ENCODE measurements around the gene RPL18A. TPM values are rescaled to one million over a fixed set of nuclear protein-coding genes. Genes with fewer than 3 reads are reported as not detected.

Gene RPL18A
- total RNA-seq = 767 TPM
- long read RNA-seq, transcript RPL18A-201 (5 exons, 665 nt) = major isoform, 346 of 355 reads
- long read RNA-seq, transcript RPL18A-203 (4 exons, 1,084 nt) = minor isoform, 6 of 355 reads
- long read RNA-seq, partial matches to known transcripts = 2 of 355 reads
- long read RNA-seq, other reads (novel, unspliced or antisense) = 1 of 355 reads

DNA sequence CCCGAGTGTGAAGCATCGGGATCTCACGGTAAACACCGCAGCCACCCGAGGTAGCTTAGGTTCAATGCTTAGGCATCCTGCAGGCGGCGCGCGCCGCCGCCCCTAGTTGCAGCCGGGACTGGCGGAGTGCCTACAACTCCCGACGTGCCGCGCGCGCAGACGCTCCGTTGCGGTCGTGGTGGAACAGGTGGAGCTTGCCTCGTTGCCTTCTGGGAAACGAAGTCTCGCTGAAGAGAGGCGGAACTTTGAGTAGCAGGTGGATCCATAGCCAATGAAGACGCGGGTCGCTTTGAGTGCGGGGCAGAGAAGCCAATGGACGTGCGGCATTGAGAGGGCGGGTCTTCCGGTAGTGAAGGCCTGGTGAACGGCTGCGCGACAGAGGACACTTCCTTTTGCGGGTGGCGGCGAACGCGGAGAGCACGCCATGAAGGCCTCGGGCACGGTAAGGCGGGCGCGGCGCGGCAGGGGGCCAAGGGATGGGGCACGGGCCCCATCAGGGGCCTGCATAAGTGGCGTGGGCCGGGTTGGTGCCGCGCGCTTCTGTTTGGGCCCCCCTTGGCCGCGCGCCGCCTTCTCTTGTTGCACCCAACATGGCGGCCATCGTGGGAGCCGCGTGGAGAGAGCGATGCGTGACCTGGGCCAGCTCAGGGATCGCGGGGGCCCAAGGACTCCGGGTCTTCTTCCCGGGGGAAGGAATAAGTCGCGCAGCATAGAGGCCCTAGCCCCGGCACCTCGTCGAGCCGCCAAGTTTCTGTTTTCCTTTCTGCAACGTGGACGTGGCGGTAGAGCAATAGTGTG lies at the start of gene RPL18A:
RPL18A (plus strand) TSS at position 378 of the 798 bp plus-strand sequence; CDS start at position 425, 47 bp downstream.
- TF ChIP-seq, protein P1, sequence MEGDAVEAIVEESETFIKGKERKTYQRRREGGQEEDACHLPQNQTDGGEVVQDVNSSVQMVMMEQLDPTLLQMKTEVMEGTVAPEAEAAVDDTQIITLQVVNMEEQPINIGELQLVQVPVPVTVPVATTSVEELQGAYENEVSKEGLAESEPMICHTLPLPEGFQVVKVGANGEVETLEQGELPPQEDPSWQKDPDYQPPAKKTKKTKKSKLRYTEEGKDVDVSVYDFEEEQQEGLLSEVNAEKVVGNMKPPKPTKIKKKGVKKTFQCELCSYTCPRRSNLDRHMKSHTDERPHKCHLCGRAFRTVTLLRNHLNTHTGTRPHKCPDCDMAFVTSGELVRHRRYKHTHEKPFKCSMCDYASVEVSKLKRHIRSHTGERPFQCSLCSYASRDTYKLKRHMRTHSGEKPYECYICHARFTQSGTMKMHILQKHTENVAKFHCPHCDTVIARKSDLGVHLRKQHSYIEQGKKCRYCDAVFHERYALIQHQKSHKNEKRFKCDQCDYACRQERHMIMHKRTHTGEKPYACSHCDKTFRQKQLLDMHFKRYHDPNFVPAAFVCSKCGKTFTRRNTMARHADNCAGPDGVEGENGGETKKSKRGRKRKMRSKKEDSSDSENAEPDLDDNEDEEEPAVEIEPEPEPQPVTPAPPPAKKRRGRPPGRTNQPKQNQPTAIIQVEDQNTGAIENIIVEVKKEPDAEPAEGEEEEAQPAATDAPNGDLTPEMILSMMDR (IDR thresholded peaks at IDR 0.05; ENCODE audit: borderline replicate concordance) = peak; percentile 80
- H3K4me1 ChIP-seq = peaks cover 36% of the 10 kb centered on the region
- H3K27me3 ChIP-seq (ENCODE audit: low read depth) = peaks cover 3% of the 10 kb centered on the region
- peaks cover 35% of the 10 kb centered on the region for H3K36me3 ChIP-seq
- no peaks in the 10 kb centered on the region for H3K9me3 ChIP-seq (replicated peaks)
- intact Hi-C loops (cut with micrococcal nuclease) = no loop called here
- H3K4me3 ChIP-seq = peak within 1 kb of the TSS; percentile 88
- H3K27ac ChIP-seq (replicated peaks) = peak within 1 kb of the TSS; percentile 89
- peak; percentile 98 for DNase-seq

DNA sequence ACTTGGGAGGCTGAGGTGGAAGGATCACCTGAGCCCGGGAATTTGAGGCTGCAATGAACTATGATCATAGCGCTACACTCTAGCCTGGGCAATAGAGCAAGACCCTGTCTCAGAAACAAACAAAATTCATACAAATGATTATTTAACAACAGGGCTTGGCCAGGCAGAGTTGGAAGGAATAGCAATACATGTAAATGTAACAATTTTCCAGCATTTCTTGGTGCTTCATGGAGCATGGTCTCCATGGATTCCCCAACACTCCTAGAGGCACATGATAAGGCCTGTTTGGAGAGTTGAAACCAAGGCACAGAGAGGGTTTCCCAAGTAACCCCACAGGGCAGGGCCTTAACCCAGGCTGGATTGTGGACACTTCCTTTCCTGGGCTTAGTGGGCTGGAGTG lies 48.6 kb upstream of the RPL18A start:
- Histone ChIP-seq H3K27me3 (ENCODE audit: low read depth) (peaks cover 96% of the 10 kb centered on the region), H3K27ac (replicated peaks) (no peak overlapping the region), H3K4me1 (no peaks in the 10 kb centered on the region), H3K9me3 (replicated peaks) (peaks cover 9% of the 10 kb centered on the region), H3K4me3 (no peak overlapping the region), H3K36me3 (no peaks in the 10 kb centered on the region)
- TF ChIP-seq, protein P1 (IDR thresholded peaks at IDR 0.05; ENCODE audit: borderline replicate concordance) = no peak
- intact Hi-C loops (cut with micrococcal nuclease) = no loop called here
- DNase-seq = no peak

DNA sequence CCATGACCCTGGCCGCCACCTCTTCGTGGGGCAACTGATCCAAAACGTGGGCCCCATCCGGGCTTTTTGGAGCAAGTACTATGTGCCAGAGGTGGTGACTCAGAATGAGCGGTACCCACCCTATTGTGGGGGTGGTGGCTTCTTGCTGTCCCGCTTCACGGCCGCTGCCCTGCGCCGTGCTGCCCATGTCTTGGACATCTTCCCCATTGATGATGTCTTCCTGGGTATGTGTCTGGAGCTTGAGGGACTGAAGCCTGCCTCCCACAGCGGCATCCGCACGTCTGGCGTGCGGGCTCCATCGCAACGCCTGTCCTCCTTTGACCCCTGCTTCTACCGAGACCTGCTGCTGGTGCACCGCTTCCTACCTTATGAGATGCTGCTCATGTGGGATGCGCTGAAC lies 48.0 kb upstream of the RPL18A start:
- intact Hi-C loops (cut with micrococcal nuclease) = no loop called here
- TF ChIP-seq, protein P1 (IDR thresholded peaks at IDR 0.05; ENCODE audit: borderline replicate concordance) = no peak
- peaks cover 9% of the 10 kb centered on the region for H3K9me3 ChIP-seq (replicated peaks)
- H3K4me1 ChIP-seq = no peaks in the 10 kb centered on the region
- H3K27me3 ChIP-seq (ENCODE audit: low read depth) = peaks cover 96% of the 10 kb centered on the region
- no peak overlapping the region for H3K27ac ChIP-seq (replicated peaks)
- no peaks in the 10 kb centered on the region for H3K36me3 ChIP-seq
- DNase-seq = no peak
- H3K4me3 ChIP-seq = no peak overlapping the region

DNA sequence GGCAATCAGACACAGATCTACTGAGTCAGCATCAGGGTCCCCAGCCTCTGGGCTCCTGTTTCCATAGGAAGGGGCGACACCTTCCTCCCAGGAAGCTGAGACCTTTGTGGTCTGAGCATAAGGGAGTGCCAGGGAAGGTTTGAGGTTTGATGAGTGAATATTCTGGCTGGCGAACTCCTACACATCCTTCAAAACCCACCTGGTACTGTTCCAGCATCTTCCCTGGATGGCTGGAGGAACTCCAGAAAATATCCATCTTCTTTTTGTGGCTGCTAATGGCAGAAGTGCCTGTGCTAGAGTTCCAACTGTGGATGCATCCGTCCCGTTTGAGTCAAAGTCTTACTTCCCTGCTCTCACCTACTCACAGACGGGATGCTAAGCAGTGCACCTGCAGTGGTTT lies 47.6 kb upstream of the RPL18A start:
- H3K36me3 ChIP-seq = no peaks in the 10 kb centered on the region
- no peak for DNase-seq
- no peak overlapping the region for H3K27ac ChIP-seq (replicated peaks)
- H3K4me1 ChIP-seq = no peaks in the 10 kb centered on the region
- no peak overlapping the region for H3K4me3 ChIP-seq
- H3K27me3 ChIP-seq (ENCODE audit: low read depth) = peaks cover 99% of the 10 kb centered on the region
- intact Hi-C loops (cut with micrococcal nuclease) = no loop called here
- H3K9me3 ChIP-seq (replicated peaks) = peaks cover 9% of the 10 kb centered on the region
- TF ChIP-seq, protein P1 (IDR thresholded peaks at IDR 0.05; ENCODE audit: borderline replicate concordance) = no peak

DNA sequence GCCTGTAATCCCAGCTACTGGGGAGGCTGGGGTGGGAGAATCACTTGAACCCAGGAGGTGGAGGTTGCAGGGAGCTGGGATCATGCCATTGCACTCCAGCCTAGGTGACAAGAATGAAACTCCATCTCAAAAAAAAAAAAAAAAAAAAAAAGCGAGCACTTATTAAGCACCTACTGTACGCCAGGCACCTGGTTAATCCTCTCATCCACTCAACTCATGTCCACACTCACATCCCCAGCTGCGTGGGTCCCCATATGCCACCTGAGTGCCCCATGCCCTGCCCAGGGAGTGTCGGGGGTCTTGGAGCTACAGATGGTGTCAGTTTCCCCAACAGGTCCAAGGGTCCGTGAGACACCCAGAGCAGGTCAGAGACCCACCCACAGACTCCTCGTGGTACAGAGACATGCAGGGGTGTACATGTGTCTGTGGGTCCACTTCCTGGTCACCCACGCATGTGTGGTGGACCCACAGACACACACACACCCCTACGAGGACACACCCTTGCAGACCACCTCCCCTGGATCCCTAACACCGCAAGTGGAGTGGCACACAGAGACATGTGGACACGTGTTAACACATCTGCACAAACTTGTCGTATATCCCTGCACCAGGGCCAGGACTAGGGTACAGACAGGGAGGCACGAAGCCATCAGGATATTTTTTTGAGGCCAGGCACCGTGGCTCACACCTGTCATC lies 41.9 kb upstream of the RPL18A start:
- intact Hi-C loops (cut with micrococcal nuclease) = no loop called here

More for the DNA sequence above, 41.9 kb upstream of the RPL18A start:
- H3K4me3 ChIP-seq = no peak overlapping the region
- H3K27ac ChIP-seq (replicated peaks) = no peak overlapping the region
- H3K27me3 ChIP-seq (ENCODE audit: low read depth) = peaks cover 87% of the 10 kb centered on the region
- TF ChIP-seq, protein P1 (IDR thresholded peaks at IDR 0.05; ENCODE audit: borderline replicate concordance) = no peak
- DNase-seq = no peak
- H3K9me3 ChIP-seq (replicated peaks) = no peaks in the 10 kb centered on the region
- H3K36me3 ChIP-seq = no peaks in the 10 kb centered on the region
- no peaks in the 10 kb centered on the region for H3K4me1 ChIP-seq
